ENCODE data around the gene RASSF1. TPM values are rescaled to one million over a fixed set of nuclear protein-coding genes. Genes with fewer than 3 reads are reported as not detected.
A peak's percentile ranks its signal among the peaks of the same experiment; 100 is the strongest.

Gene RASSF1
- total and polyA plus RNA-seq, 10 of the 15 experiments (the other 5 are each of a cell fraction or from before 2014, with no cell fraction given), result 4.4 to 59.6 (median 37.2) TPM

- TF ChIP-seq, protein P1, sequence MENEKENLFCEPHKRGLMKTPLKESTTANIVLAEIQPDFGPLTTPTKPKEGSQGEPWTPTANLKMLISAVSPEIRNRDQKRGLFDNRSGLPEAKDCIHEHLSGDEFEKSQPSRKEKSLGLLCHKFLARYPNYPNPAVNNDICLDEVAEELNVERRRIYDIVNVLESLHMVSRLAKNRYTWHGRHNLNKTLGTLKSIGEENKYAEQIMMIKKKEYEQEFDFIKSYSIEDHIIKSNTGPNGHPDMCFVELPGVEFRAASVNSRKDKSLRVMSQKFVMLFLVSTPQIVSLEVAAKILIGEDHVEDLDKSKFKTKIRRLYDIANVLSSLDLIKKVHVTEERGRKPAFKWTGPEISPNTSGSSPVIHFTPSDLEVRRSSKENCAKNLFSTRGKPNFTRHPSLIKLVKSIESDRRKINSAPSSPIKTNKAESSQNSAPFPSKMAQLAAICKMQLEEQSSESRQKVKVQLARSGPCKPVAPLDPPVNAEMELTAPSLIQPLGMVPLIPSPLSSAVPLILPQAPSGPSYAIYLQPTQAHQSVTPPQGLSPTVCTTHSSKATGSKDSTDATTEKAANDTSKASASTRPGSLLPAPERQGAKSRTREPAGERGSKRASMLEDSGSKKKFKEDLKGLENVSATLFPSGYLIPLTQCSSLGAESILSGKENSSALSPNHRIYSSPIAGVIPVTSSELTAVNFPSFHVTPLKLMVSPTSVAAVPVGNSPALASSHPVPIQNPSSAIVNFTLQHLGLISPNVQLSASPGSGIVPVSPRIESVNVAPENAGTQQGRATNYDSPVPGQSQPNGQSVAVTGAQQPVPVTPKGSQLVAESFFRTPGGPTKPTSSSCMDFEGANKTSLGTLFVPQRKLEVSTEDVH (IDR thresholded peaks at IDR 0.05; ENCODE audit: low read depth, partially characterized antibody), result no peak
- TF ChIP-seq, protein P2, sequence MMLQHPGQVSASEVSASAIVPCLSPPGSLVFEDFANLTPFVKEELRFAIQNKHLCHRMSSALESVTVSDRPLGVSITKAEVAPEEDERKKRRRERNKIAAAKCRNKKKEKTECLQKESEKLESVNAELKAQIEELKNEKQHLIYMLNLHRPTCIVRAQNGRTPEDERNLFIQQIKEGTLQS (IDR thresholded peaks at IDR 0.05; ENCODE audit: borderline replicate concordance, extremely low read depth, low read depth, low read length), result peak; percentile 80
- peak; percentile 96 for TF ChIP-seq MXI1 (IDR thresholded peaks at IDR 0.05; ENCODE audit: low read depth, low read length)
- TF ChIP-seq CHD1 (IDR thresholded peaks at IDR 0.05; ENCODE audit: low read depth, low read length), result no peak
- peak; percentile 95 for TF ChIP-seq SREBF1 (IDR thresholded peaks at IDR 0.05; ENCODE audit: low read length)
- TF ChIP-seq CEBPB (IDR thresholded peaks at IDR 0.05; ENCODE audit: borderline replicate concordance in 1 of 2, low read depth in 2 of 2, low read length in 2 of 2), result no peak
- TF ChIP-seq ETV6 (conservative IDR thresholded peaks at IDR 0.05 in 1 of 2, IDR thresholded peaks at IDR 0.05 in 1 of 2; ENCODE audit: borderline replicate concordance in 1 of 2, low read depth in 1 of 2), result no peak
- TF ChIP-seq, protein P3, sequence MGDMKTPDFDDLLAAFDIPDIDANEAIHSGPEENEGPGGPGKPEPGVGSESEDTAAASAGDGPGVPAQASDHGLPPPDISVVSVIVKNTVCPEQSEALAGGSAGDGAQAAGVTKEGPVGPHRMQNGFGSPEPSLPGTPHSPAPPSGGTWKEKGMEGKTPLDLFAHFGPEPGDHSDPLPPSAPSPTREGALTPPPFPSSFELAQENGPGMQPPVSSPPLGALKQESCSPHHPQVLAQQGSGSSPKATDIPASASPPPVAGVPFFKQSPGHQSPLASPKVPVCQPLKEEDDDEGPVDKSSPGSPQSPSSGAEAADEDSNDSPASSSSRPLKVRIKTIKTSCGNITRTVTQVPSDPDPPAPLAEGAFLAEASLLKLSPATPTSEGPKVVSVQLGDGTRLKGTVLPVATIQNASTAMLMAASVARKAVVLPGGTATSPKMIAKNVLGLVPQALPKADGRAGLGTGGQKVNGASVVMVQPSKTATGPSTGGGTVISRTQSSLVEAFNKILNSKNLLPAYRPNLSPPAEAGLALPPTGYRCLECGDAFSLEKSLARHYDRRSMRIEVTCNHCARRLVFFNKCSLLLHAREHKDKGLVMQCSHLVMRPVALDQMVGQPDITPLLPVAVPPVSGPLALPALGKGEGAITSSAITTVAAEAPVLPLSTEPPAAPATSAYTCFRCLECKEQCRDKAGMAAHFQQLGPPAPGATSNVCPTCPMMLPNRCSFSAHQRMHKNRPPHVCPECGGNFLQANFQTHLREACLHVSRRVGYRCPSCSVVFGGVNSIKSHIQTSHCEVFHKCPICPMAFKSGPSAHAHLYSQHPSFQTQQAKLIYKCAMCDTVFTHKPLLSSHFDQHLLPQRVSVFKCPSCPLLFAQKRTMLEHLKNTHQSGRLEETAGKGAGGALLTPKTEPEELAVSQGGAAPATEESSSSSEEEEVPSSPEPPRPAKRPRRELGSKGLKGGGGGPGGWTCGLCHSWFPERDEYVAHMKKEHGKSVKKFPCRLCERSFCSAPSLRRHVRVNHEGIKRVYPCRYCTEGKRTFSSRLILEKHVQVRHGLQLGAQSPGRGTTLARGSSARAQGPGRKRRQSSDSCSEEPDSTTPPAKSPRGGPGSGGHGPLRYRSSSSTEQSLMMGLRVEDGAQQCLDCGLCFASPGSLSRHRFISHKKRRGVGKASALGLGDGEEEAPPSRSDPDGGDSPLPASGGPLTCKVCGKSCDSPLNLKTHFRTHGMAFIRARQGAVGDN (IDR thresholded peaks at IDR 0.05), result 0 out of 2 replicates have a peak, but pooled peaks have one; percentile 30
- peak; percentile 20; the same call in 1 of the 2 replicates for TF ChIP-seq ATF7 (IDR thresholded peaks at IDR 0.05; ENCODE audit: low read depth)
- no peak for TF ChIP-seq SUPT20H (IDR thresholded peaks at IDR 0.05; ENCODE audit: borderline replicate concordance, control insufficient read depth, low read depth, low read length)
- TF ChIP-seq TBL1XR1 (IDR thresholded peaks at IDR 0.05; ENCODE audit: low read depth, low read length), result peak; percentile 86
- TF ChIP-seq SMC3 (IDR thresholded peaks at IDR 0.05; ENCODE audit: borderline replicate concordance, low read length), result no peak
- TF ChIP-seq CHD2 (IDR thresholded peaks at IDR 0.05; ENCODE audit: borderline replicate concordance, low read depth, low read length), result peak; percentile 95
- TF ChIP-seq, protein P4, sequence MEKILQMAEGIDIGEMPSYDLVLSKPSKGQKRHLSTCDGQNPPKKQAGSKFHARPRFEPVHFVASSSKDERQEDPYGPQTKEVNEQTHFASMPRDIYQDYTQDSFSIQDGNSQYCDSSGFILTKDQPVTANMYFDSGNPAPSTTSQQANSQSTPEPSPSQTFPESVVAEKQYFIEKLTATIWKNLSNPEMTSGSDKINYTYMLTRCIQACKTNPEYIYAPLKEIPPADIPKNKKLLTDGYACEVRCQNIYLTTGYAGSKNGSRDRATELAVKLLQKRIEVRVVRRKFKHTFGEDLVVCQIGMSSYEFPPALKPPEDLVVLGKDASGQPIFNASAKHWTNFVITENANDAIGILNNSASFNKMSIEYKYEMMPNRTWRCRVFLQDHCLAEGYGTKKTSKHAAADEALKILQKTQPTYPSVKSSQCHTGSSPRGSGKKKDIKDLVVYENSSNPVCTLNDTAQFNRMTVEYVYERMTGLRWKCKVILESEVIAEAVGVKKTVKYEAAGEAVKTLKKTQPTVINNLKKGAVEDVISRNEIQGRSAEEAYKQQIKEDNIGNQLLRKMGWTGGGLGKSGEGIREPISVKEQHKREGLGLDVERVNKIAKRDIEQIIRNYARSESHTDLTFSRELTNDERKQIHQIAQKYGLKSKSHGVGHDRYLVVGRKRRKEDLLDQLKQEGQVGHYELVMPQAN (conservative IDR thresholded peaks at IDR 0.05), result peak; percentile 87
- peak; percentile 83 for TF ChIP-seq MAX (IDR thresholded peaks at IDR 0.05; ENCODE audit: low read depth, low read length)
- TF ChIP-seq ZNF207 (IDR thresholded peaks at IDR 0.05; ENCODE audit: borderline replicate concordance), result peak; percentile 90; the same call in 1 of the 2 replicates
- TF ChIP-seq POLR2A (IDR thresholded peaks at IDR 0.05; ENCODE audit: low read depth, low read length), result peak; percentile 89
- peak; percentile 99 for TF ChIP-seq TARDBP (IDR thresholded peaks at IDR 0.05; ENCODE audit: borderline replicate concordance)
- no peak for TF ChIP-seq TCF12 (IDR thresholded peaks at IDR 0.05; ENCODE audit: low read depth, low read length)
These were observed 48.2 kb downstream of the RASSF1 start, which contains the start of gene IFRD2 (continued) for GRCh38 chr3:50292159-50293078.

Data from GM12878 (cell line).